ENCODE results near the gene TTC23.

GRCh38 chr15:99185414-99186130 is 63.8 kb downstream of the TTC23 start:
- no peak for TF ChIP-seq CTCF (optimal IDR thresholded peaks at IDR 0.05 in 1 of 3, IDR thresholded peaks at IDR 0.05 in 1 of 3, conservative IDR thresholded peaks at IDR 0.05 in 1 of 3; ENCODE audit: extremely low read depth in 1 of 3, insufficient read depth in 2 of 3, low read length in 3 of 3)
- no peak for TF ChIP-seq EZH2 (IDR thresholded peaks at IDR 0.05; ENCODE audit: low read length)
